ENCODE measurements around the gene GSTT2B. TPM values are rescaled to one million over a fixed set of nuclear protein-coding genes. Genes with fewer than 3 reads are reported as not detected.
"Not testable (repeated sequence)": the region's sequence is repeated elsewhere in the genome, so short reads cannot be mapped to it uniquely, and the experiment has no call there.

Gene GSTT2B
- total RNA-seq, 1 donor from 2014 or later: not detected

DNA sequence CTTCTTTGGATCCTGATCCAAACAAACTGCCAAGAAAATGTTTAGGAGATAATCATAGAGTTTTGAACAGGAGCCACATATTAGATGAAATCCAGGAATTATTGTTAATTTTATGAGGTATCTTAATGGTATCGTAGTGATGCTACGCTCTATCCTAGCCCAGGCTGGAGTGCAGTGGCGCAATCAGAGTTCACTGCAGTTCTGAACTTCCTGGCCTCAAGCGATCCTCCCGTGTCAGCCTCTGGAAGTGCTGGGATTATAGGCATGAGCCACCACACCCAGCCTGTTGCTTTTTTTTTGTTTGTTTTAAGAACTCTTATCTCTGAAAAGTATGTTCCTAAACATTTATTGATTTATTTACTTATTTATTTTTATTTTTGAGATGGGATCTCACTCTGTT is 41.9 kb upstream of the GSTT2B start:
- intact Hi-C loops (cut with micrococcal nuclease): no loop called here
- TF ChIP-seq, protein P1, sequence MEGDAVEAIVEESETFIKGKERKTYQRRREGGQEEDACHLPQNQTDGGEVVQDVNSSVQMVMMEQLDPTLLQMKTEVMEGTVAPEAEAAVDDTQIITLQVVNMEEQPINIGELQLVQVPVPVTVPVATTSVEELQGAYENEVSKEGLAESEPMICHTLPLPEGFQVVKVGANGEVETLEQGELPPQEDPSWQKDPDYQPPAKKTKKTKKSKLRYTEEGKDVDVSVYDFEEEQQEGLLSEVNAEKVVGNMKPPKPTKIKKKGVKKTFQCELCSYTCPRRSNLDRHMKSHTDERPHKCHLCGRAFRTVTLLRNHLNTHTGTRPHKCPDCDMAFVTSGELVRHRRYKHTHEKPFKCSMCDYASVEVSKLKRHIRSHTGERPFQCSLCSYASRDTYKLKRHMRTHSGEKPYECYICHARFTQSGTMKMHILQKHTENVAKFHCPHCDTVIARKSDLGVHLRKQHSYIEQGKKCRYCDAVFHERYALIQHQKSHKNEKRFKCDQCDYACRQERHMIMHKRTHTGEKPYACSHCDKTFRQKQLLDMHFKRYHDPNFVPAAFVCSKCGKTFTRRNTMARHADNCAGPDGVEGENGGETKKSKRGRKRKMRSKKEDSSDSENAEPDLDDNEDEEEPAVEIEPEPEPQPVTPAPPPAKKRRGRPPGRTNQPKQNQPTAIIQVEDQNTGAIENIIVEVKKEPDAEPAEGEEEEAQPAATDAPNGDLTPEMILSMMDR (IDR thresholded peaks at IDR 0.05): no peak
- Mint-ChIP-seq H3K27me3 (no peaks in the 10 kb centered on the region), H3K9me3 (no peaks in the 10 kb centered on the region), H3K4me1 (no peaks in the 10 kb centered on the region), H3K4me3 (no peak overlapping the region), H3K27ac (no peak overlapping the region), H3K36me3 (ENCODE audit: low read depth) (no peaks in the 10 kb centered on the region)
- ChIA-PET POLR2A (interaction anchor here (0.6 kb wide), 1 partner anchor 337 kb away, joined by 14 read pairs; no protein-coding TSS in a partner anchor), CTCF (no interaction called here)
- DNase-seq (no peak), ATAC-seq (ENCODE audit: low read depth) (no peak)

DNA sequence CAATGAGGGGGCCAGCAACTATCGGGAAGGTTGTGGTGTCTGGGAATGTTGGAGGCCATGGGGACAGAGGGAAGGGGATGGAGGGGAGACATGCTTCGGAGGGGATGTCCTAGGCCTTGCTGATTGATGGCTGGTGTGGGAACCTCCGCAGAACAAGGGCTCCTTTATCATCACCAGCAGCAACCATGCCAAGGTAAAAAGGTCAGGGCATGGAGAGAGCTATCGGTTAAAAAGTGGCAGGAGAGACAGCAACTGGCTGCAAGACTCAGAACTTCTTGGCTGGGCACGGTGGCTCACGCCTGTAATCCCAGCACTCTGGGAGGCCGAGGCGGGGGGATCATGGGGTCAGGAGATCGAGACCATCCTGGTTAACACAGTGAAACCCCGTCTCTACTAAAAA is 41.3 kb upstream of the GSTT2B start:
- CTCF ChIA-PET: no interaction called here
- ATAC-seq (ENCODE audit: low read depth): no peak
- H3K4me3 Mint-ChIP-seq: no peak overlapping the region
- H3K36me3 Mint-ChIP-seq (ENCODE audit: low read depth): no peaks in the 10 kb centered on the region
- intact Hi-C loops (cut with micrococcal nuclease): no loop called here
- no peaks in the 10 kb centered on the region for H3K4me1 Mint-ChIP-seq
- no peak overlapping the region for H3K27ac Mint-ChIP-seq
- no peak for DNase-seq
- POLR2A ChIA-PET: no interaction called here
- TF ChIP-seq, protein P1 (IDR thresholded peaks at IDR 0.05): no peak
- H3K27me3 Mint-ChIP-seq: no peaks in the 10 kb centered on the region
- H3K9me3 Mint-ChIP-seq: no peaks in the 10 kb centered on the region

DNA sequence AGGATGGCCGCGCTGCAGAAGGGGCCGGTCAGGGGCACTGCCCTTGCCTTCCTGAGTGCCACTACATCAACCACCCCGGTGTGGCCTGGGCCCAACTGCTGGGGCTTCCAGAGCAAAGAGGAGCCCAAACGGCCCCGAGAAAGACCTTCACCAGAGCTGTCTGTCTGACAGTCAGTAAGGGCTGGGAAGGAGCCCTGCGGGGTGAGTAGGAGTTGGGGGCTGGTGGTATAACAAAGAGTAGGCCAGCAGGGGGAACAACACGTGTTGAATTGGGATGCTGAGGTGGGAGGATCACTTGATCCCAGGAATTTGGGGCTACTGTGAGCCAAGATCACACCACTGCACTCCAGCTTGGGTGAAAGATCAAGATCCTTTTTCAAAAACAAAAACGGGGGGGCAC is 40.3 kb upstream of the GSTT2B start:
- H3K9me3 Mint-ChIP-seq: no peaks in the 10 kb centered on the region
- no peak overlapping the region for H3K27ac Mint-ChIP-seq
- no peaks in the 10 kb centered on the region for H3K36me3 Mint-ChIP-seq (ENCODE audit: low read depth)
- ChIA-PET POLR2A (no interaction called here), CTCF (no interaction called here)
- DNase-seq (no peak), ATAC-seq (ENCODE audit: low read depth) (no peak)
- H3K27me3 Mint-ChIP-seq: no peaks in the 10 kb centered on the region
- no peak overlapping the region for H3K4me3 Mint-ChIP-seq
- peaks cover 2% of the 10 kb centered on the region for H3K4me1 Mint-ChIP-seq
- intact Hi-C loops (cut with micrococcal nuclease): no loop called here
- TF ChIP-seq, protein P1 (IDR thresholded peaks at IDR 0.05): no peak

DNA sequence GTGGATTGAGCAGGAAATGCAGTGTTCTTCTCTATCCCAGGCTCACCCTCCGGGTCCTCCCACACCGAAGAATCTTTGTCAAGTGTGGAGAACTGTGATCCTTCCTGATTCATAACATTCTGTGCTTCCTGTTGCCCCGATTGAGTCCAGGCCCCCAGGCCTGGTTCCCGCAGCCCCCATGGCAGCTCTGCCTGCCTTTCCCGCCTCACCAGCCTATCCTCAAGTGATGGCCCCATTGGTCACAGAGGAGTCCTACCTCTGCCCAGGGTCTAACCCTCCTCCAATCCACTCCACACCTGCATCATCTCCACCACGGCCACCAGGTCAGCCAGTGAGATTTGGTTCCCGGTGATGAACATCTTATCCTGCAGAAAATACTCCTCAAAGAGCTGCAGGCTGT is 38.8 kb upstream of the GSTT2B start:
- ATAC-seq (ENCODE audit: low read depth); intact Hi-C loops (cut with micrococcal nuclease); H3K4me1 Mint-ChIP-seq; H3K27ac Mint-ChIP-seq; DNase-seq; H3K4me3 Mint-ChIP-seq; CTCF ChIA-PET; H3K27me3 Mint-ChIP-seq; H3K36me3 Mint-ChIP-seq (ENCODE audit: low read depth); H3K9me3 Mint-ChIP-seq: not testable (repeated sequence)
- POLR2A ChIA-PET: interaction anchor here (0.6 kb wide), 1 partner anchor 17 kb away, joined by 8 read pairs; no protein-coding TSS in a partner anchor

DNA sequence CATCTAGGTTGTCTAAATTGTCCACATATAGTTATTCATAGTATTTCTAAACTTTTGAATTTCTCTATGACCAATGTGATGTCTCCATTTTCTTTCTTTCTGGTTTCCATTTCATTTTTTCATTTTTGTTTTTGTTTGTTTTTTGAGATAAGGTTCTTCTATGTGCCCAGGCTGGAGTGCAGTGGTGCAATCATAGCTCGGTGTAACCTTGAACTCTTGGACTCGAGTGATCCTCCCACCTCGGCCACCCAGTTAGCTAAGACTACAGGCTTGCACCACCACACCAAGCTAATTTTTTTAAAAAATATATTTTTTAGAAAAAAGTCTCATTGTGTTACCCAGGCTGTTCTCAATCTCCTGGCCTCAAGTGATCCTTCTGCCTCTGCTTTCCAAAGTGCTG is 36.1 kb upstream of the GSTT2B start:
- peaks cover 4% of the 10 kb centered on the region for H3K4me1 Mint-ChIP-seq
- CTCF ChIA-PET: interaction anchor here (0.6 kb wide), 1 partner anchor 231 kb away, joined by 5 read pairs; no protein-coding TSS in a partner anchor
- no peaks in the 10 kb centered on the region for H3K27me3 Mint-ChIP-seq
- no peak for DNase-seq
- intact Hi-C loops (cut with micrococcal nuclease): no loop called here
- no peaks in the 10 kb centered on the region for H3K36me3 Mint-ChIP-seq (ENCODE audit: low read depth)
- no peak overlapping the region for H3K27ac Mint-ChIP-seq
- H3K4me3 Mint-ChIP-seq: no peak overlapping the region
- TF ChIP-seq, protein P1 (IDR thresholded peaks at IDR 0.05): no peak
- POLR2A ChIA-PET: no interaction called here
- ATAC-seq (ENCODE audit: low read depth): no peak
- H3K9me3 Mint-ChIP-seq: no peaks in the 10 kb centered on the region

DNA sequence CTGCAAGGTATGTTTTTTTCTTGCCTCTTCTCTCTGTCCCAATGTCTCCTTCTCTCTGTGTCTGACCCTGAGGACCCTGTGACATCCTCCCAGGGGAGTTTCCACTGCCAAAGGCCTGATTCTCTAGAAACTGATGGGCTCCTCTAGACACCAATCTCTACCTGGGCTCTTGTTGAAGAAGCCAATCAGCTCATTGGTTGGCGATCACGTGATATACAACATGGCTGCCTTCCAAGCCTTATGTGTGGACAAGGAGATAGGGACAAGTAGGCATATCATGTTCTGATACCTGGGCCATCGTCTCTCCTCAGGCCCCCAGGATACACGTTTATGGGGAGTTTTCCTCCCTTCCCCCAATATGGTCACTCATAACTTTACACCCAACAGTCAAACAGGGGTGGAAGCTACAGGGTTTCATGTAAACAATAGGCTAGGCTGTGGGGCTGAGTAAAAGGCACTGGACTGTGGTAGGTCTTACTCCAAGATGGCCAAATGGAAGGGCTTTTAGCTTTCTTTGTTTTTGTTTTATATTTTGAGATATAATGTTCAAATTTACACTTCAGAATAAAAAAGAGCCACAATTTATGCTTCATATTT is 32.7 kb upstream of the GSTT2B start:
- intact Hi-C loops (cut with micrococcal nuclease); H3K4me3 Mint-ChIP-seq: not testable (repeated sequence)

DNA sequence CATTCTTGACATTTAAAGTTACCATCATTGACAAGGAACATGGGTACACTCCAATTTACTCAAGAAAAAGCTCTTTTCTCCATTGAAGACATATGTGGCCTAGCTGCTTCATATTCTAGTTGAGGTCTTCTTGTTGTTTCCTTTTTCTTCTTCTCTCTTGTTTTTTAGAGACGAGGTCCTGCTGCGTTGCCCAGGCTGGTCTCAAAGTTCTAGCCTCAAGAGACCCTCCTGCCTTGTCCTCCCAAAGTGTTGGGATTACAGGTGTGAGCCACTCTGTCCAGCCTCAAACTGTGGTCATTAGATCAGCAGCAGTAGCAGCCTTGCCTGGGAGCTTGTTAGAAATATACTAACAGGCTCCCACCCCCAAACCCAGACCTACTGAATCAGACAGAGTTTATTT is 32.1 kb upstream of the GSTT2B start:
- DNase-seq; ATAC-seq (ENCODE audit: low read depth); H3K27ac Mint-ChIP-seq; H3K9me3 Mint-ChIP-seq; H3K36me3 Mint-ChIP-seq (ENCODE audit: low read depth); H3K27me3 Mint-ChIP-seq; POLR2A ChIA-PET; intact Hi-C loops (cut with micrococcal nuclease); H3K4me3 Mint-ChIP-seq; H3K4me1 Mint-ChIP-seq; CTCF ChIA-PET: not testable (repeated sequence)

More for the DNA sequence above, 32.7 kb upstream of the GSTT2B start:
- POLR2A ChIA-PET; H3K27ac Mint-ChIP-seq; H3K4me1 Mint-ChIP-seq; CTCF ChIA-PET; H3K9me3 Mint-ChIP-seq; DNase-seq; H3K27me3 Mint-ChIP-seq; ATAC-seq (ENCODE audit: low read depth); H3K36me3 Mint-ChIP-seq (ENCODE audit: low read depth): not testable (repeated sequence)

DNA sequence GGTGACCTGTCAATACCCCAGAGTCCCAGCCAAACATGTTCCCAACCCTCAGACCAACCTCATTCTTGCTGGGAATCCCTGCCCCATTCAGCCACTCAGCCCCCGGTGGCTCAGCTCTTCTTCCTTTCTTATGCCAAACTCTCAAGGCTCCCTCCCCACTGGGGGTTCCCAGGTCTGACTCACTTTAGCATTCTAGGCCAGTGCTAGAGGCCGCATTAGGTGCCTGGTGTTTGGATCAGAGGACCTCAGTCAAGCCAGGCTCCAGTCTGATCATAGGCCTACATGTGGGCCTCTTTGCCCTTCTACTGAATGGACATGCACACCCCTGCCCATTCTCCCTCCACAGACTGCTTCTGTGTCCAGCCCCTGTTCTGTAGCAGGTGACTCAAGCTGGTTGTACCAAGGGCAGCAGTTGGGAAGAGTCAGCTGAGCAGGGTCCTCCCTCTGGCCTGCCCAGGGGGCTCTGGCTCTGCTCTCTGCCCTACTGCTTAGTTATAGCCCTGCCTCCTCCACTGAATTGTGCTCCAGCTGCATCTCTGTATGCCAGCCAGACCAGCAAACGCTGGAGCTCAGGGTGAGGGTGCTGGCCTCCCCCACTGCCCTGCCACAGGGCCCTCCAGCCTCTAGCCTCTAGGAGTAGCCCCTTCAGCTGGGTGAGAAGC is 28.7 kb upstream of the GSTT2B start:
- H3K4me1 Mint-ChIP-seq; POLR2A ChIA-PET; H3K4me3 Mint-ChIP-seq; H3K27ac Mint-ChIP-seq; CTCF ChIA-PET; DNase-seq; H3K36me3 Mint-ChIP-seq (ENCODE audit: low read depth); H3K27me3 Mint-ChIP-seq; H3K9me3 Mint-ChIP-seq; ATAC-seq (ENCODE audit: low read depth): not testable (repeated sequence)
- intact Hi-C loops (cut with micrococcal nuclease): loop anchor here (5.0 to 10.0 kb wide), 3 partner anchors 185 to 768 kb away; no protein-coding TSS in a partner anchor

All from activated B cell treated with CpG ODN at 0.5 μM for 24 hours (primary cell).